ENCODE measurements around the gene C19orf25. TPM values are rescaled to one million over a fixed set of nuclear protein-coding genes. Genes with fewer than 3 reads are reported as not detected.
A peak's percentile ranks its signal among the peaks of the same experiment; 100 is the strongest.

The C19orf25 gene
- total and polyA plus RNA-seq, 2 of the 13 experiments (the other 11 are each of a cell fraction or from before 2014, with no cell fraction given) = 14.2 to 32.4 TPM

GRCh38 chr19:1512671-1513498 lies 33.9 kb upstream of the C19orf25 start, which contains the start of gene ADAMTSL5 (continued):
- TF ChIP-seq ZNF570 (CRISPR knock-in tag; IDR thresholded peaks at IDR 0.05; ENCODE audit: borderline replicate concordance) = no peak
- no peak for TF ChIP-seq PLSCR1 (CRISPR knock-in tag; IDR thresholded peaks at IDR 0.05; ENCODE audit: borderline replicate concordance)
- TF ChIP-seq POGZ (CRISPR knock-in tag; IDR thresholded peaks at IDR 0.05) = no peak; the same call in 1 of the 2 replicates
- TF ChIP-seq STAG1 (CRISPR knock-in tag; IDR thresholded peaks at IDR 0.05) = peak; percentile 51; the same call in 1 of the 2 replicates
- TF ChIP-seq ZBTB25 (CRISPR knock-in tag; IDR thresholded peaks at IDR 0.05) = no peak
- TF ChIP-seq ZNF232 (CRISPR knock-in tag; IDR thresholded peaks at IDR 0.05; ENCODE audit: borderline replicate concordance) = no peak
- TF ChIP-seq ZNF484 (CRISPR knock-in tag; IDR thresholded peaks at IDR 0.05; ENCODE audit: borderline replicate concordance, low read depth) = no peak
- no peak for TF ChIP-seq ZBTB21 (CRISPR knock-in tag; IDR thresholded peaks at IDR 0.05)
- TF ChIP-seq PREB (CRISPR knock-in tag; IDR thresholded peaks at IDR 0.05) = no peak
- TF ChIP-seq TOE1 (CRISPR knock-in tag; IDR thresholded peaks at IDR 0.05) = no peak
- TF ChIP-seq ZNF296 (CRISPR knock-in tag; conservative IDR thresholded peaks at IDR 0.05) = no peak
- no peak for TF ChIP-seq SETDB1 (CRISPR knock-in tag; IDR thresholded peaks at IDR 0.05; ENCODE audit: borderline replicate concordance)
- no peak for TF ChIP-seq ZNF276 (CRISPR knock-in tag; IDR thresholded peaks at IDR 0.05; ENCODE audit: low read depth)
- no peak for TF ChIP-seq ZNF720 (CRISPR knock-in tag; IDR thresholded peaks at IDR 0.05)
- TF ChIP-seq THRA (CRISPR knock-in tag; IDR thresholded peaks at IDR 0.05; ENCODE audit: borderline replicate concordance) = no peak
- no peak for TF ChIP-seq ZNF414 (CRISPR knock-in tag; IDR thresholded peaks at IDR 0.05)
- no peak for TF ChIP-seq SMARCE1 (IDR thresholded peaks at IDR 0.05; ENCODE audit: borderline replicate concordance)
- no peak for TF ChIP-seq AKAP8 (CRISPR knock-in tag; IDR thresholded peaks at IDR 0.05)
- TF ChIP-seq SATB2 (CRISPR knock-in tag; IDR thresholded peaks at IDR 0.05) = no peak
- TF ChIP-seq EED (CRISPR knock-in tag; IDR thresholded peaks at IDR 0.05) = no peak
- TF ChIP-seq ZBTB20 (CRISPR knock-in tag; IDR thresholded peaks at IDR 0.05; ENCODE audit: borderline replicate concordance, low read depth) = no peak
- TF ChIP-seq ZNF160 (CRISPR knock-in tag; IDR thresholded peaks at IDR 0.05) = no peak
- no peak for TF ChIP-seq SP1 (IDR thresholded peaks at IDR 0.05)
- TF ChIP-seq SP1 (CRISPR knock-in tag; IDR thresholded peaks at IDR 0.05) = no peak
